ENCODE data around the gene RAB3B. TPM values are rescaled to one million over a fixed set of nuclear protein-coding genes. Genes with fewer than 3 reads are reported as not detected.
A peak's percentile ranks its signal among the peaks of the same experiment; 100 is the strongest.
"Not testable (repeated sequence)": the region's sequence is repeated elsewhere in the genome, so short reads cannot be mapped to it uniquely, and the experiment has no call there.

RAB3B gene
- total RNA-seq, 1 donor from 2014 or later, result 20.4 TPM

DNA sequence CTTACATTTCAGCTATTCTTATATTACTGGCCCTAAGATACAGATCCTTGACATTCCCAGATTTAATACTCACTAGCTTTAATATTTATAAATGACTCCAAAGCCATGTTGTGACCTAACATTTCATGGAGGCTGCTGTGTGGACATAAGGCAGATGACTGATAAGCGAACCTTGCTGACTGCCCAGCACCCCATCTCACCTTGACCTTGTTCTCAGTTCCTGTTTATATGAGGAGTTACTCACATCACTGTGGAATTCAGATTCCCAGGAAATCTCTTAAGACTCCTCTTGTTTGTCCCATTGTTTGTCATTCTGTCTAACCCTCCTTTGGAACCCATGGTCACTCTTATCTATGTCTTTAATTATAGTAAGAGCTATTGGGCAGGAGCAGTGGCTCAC lies 21.9 kb downstream of the RAB3B start:
- Histone ChIP-seq H3K27me3 (no peaks in the 10 kb centered on the region), H3K9ac (no peak overlapping the region), H3K4me1 (peaks cover 11% of the 10 kb centered on the region), H4K20me1 (ENCODE audit: low read depth) (no peaks in the 10 kb centered on the region), H3K4me2 (no peak overlapping the region), H3K27ac (no peak overlapping the region), H3K4me3 (no peak overlapping the region), H2AFZ (replicated peaks) (no peak overlapping the region), H3K79me2 (ENCODE audit: low read depth) (no peaks in the 10 kb centered on the region), H3K36me3 (no peaks in the 10 kb centered on the region), H3F3A (ENCODE audit: low read depth) (no peaks in the 10 kb centered on the region), H3K9me3 (ENCODE audit: low read depth) (no peaks in the 10 kb centered on the region)
- Mint-ChIP-seq H3K36me3 (peaks cover 5% of the 10 kb centered on the region), H3K27me3 (ENCODE audit: insufficient read depth, low read depth) (peaks cover 16% of the 10 kb centered on the region), H3K4me1 (peaks cover 19% of the 10 kb centered on the region), H3K27ac (no peak overlapping the region), H3K9me3 (no peaks in the 10 kb centered on the region), H3K4me3 (no peak overlapping the region)
- TF ChIP-seq EZH2phosphoT487 (IDR thresholded peaks at IDR 0.05) (no peak), EZH2 (IDR thresholded peaks at IDR 0.05) (no peak)
- TF ChIP-seq, protein P1, sequence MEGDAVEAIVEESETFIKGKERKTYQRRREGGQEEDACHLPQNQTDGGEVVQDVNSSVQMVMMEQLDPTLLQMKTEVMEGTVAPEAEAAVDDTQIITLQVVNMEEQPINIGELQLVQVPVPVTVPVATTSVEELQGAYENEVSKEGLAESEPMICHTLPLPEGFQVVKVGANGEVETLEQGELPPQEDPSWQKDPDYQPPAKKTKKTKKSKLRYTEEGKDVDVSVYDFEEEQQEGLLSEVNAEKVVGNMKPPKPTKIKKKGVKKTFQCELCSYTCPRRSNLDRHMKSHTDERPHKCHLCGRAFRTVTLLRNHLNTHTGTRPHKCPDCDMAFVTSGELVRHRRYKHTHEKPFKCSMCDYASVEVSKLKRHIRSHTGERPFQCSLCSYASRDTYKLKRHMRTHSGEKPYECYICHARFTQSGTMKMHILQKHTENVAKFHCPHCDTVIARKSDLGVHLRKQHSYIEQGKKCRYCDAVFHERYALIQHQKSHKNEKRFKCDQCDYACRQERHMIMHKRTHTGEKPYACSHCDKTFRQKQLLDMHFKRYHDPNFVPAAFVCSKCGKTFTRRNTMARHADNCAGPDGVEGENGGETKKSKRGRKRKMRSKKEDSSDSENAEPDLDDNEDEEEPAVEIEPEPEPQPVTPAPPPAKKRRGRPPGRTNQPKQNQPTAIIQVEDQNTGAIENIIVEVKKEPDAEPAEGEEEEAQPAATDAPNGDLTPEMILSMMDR (IDR thresholded peaks at IDR 0.05), result no peak
- no peak for DNase-seq (ENCODE audit: low spot score)

DNA sequence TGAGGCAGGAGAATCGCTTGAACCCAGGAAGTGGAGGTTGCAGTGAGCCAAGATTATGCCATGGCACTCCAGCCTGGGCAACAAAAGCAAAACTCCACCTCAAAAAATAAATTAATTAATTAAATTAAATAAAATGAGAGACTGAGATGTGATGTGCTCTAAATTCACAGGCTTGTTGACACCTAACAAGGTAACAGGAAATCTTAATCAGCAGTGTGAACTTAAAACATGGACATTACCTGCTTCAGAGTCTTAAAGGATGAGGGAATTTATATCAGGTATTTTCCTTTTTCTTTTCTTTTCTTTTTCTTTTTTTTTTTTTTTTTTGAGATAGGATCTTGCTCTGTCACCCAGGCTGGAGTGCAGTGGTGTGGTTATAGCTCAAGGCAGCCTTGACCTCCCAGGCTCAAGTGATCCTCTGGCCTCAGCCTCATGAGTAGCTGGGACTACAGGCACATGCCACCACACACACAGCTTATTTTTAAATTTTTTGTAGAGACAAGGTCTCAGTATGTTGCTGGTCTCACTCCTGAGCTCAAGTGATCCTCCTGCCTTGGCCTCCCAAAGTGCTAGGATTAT lies 23.2 kb downstream of the RAB3B start:
- H3K27ac Mint-ChIP-seq; DNase-seq (ENCODE audit: low spot score); H2AFZ ChIP-seq (replicated peaks); H3F3A ChIP-seq (ENCODE audit: low read depth); H3K9me3 ChIP-seq (ENCODE audit: low read depth); H3K9ac ChIP-seq; H3K27me3 ChIP-seq; H3K79me2 ChIP-seq (ENCODE audit: low read depth); H3K4me3 Mint-ChIP-seq; H3K9me3 Mint-ChIP-seq; H3K36me3 ChIP-seq; H3K4me2 ChIP-seq; H4K20me1 ChIP-seq (ENCODE audit: low read depth); H3K36me3 Mint-ChIP-seq; H3K4me3 ChIP-seq; H3K27ac ChIP-seq: not testable (repeated sequence)
- peaks cover 15% of the 10 kb centered on the region for H3K4me1 ChIP-seq
- H3K27me3 Mint-ChIP-seq (ENCODE audit: insufficient read depth, low read depth), result peaks cover 12% of the 10 kb centered on the region
- peaks cover 15% of the 10 kb centered on the region for H3K4me1 Mint-ChIP-seq

DNA sequence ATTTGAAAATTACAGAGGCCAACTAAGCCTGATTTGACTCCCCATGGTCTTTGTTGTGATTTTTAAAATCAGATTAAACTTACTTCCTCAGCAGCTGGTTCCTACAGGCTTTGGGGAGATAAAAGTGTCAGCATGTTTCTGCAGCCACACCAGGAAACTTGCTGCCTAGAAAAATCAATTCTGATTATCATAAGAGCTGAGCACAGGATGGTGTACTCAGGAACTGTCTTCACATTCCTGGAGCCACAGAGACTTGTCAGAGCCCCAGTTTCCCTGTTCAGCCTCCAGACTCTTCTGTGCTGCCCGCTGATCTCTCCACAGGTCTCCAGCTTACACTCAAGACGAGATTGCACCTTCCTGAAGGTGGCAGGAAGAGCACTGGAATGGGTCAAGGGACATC lies 23.9 kb downstream of the RAB3B start:
- peaks cover 15% of the 10 kb centered on the region for H3K4me1 Mint-ChIP-seq
- no peaks in the 10 kb centered on the region for H3K9me3 Mint-ChIP-seq
- no peak overlapping the region for H3K4me3 ChIP-seq
- no peak for DNase-seq (ENCODE audit: low spot score)
- no peaks in the 10 kb centered on the region for H3K9me3 ChIP-seq (ENCODE audit: low read depth)
- H3K27me3 Mint-ChIP-seq (ENCODE audit: insufficient read depth, low read depth), result peaks cover 11% of the 10 kb centered on the region
- H3F3A ChIP-seq (ENCODE audit: low read depth), result no peaks in the 10 kb centered on the region
- H3K27ac ChIP-seq, result no peak overlapping the region
- H3K27ac Mint-ChIP-seq, result no peak overlapping the region
- no peaks in the 10 kb centered on the region for H4K20me1 ChIP-seq (ENCODE audit: low read depth)
- H3K27me3 ChIP-seq, result no peaks in the 10 kb centered on the region
- no peak overlapping the region for H3K9ac ChIP-seq
- H2AFZ ChIP-seq (replicated peaks), result no peak overlapping the region
- peaks cover 15% of the 10 kb centered on the region for H3K4me1 ChIP-seq
- no peaks in the 10 kb centered on the region for H3K36me3 ChIP-seq
- no peak overlapping the region for H3K4me3 Mint-ChIP-seq
- H3K79me2 ChIP-seq (ENCODE audit: low read depth), result no peaks in the 10 kb centered on the region
- no peak overlapping the region for H3K4me2 ChIP-seq
- H3K36me3 Mint-ChIP-seq, result peaks cover 5% of the 10 kb centered on the region
- TF ChIP-seq, protein P1 (IDR thresholded peaks at IDR 0.05), result no peak
- TF ChIP-seq EZH2phosphoT487 (IDR thresholded peaks at IDR 0.05) (no peak), EZH2 (IDR thresholded peaks at IDR 0.05) (no peak)

DNA sequence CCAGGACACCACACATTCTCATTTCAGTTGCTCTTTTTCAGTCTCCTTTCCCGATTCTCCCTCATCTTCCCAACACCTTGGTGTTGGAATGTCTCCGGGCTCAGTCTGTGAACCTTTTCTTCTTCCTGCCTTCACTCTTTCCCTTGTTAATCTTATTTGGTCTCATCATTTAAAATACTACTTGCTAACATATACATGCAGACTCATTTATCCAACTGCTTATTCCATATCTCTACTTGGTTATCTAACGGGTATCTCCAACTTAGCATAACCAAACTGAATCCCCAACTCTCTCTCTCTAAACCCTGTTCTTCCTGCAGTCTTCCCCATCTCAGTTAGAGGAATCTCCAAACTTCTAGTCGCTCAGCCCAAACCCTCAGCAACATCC lies 26.2 kb downstream of the RAB3B start:
- H3K27me3 Mint-ChIP-seq (ENCODE audit: insufficient read depth, low read depth), result peaks cover 2% of the 10 kb centered on the region
- Histone ChIP-seq H3K27ac (no peak overlapping the region), H3K27me3 (no peaks in the 10 kb centered on the region), H2AFZ (replicated peaks) (no peak overlapping the region), H4K20me1 (ENCODE audit: low read depth) (no peaks in the 10 kb centered on the region), H3K79me2 (ENCODE audit: low read depth) (no peaks in the 10 kb centered on the region), H3K9me3 (ENCODE audit: low read depth) (no peaks in the 10 kb centered on the region), H3K9ac (no peak overlapping the region), H3F3A (ENCODE audit: low read depth) (no peaks in the 10 kb centered on the region), H3K4me1 (peaks cover 15% of the 10 kb centered on the region), H3K4me2 (peak overlapping the region; percentile 27), H3K36me3 (no peaks in the 10 kb centered on the region), H3K4me3 (no peak overlapping the region)
- TF ChIP-seq EZH2 (IDR thresholded peaks at IDR 0.05) (no peak), EZH2phosphoT487 (IDR thresholded peaks at IDR 0.05) (no peak)
- TF ChIP-seq, protein P1 (IDR thresholded peaks at IDR 0.05), result no peak
- H3K36me3 Mint-ChIP-seq, result peaks cover 3% of the 10 kb centered on the region
- peaks cover 15% of the 10 kb centered on the region for H3K4me1 Mint-ChIP-seq
- DNase-seq (ENCODE audit: low spot score), result no peak
- H3K27ac Mint-ChIP-seq, result no peak overlapping the region
- no peaks in the 10 kb centered on the region for H3K9me3 Mint-ChIP-seq
- H3K4me3 Mint-ChIP-seq, result no peak overlapping the region
